Activated T-helper 1 cell treated with anti-CD3 and anti-CD28 coated beads, Interleukin-2, amount 50 U/mL, for 16 hours (primary cell): ENCODE results near the gene MXRA7.
"Not testable (repeated sequence)": the region's sequence is repeated elsewhere in the genome, so short reads cannot be mapped to it uniquely, and the experiment has no call there.

Source experiments
- DNase-seq, 2 donors: peaks; one replicate each; pipeline ENCODE4 v3.0.0-alpha.2; 2020; ENCODE audit warnings: low read depth in 1 of 2, low spot score in 1 of 2

The MXRA7 gene

GRCh38 chr17:76735586-76736348, 25.0 kb upstream of the MXRA7 start:
- no peak for DNase-seq

- DNase-seq: no peak
Measured at GRCh38 chr17:76735006-76735405, 24.2 kb upstream of the MXRA7 start.

- DNase-seq: no peak
Measured at GRCh38 chr17:76734080-76734840, 23.5 kb upstream of the MXRA7 start.

- DNase-seq: no peak
Measured at GRCh38 chr17:76733618-76733957, 22.8 kb upstream of the MXRA7 start.

GRCh38 chr17:76732734-76733617, 22.2 kb upstream of the MXRA7 start:
- DNase-seq: no peak

GRCh38 chr17:76731800-76732733, 21.3 kb upstream of the MXRA7 start:
- not testable (repeated sequence) for DNase-seq

GRCh38 chr17:76727745-76728456, 17.1 kb upstream of the MXRA7 start:
- no peak for DNase-seq

GRCh38 chr17:76726776-76727718, 16.3 kb upstream of the MXRA7 start, which contains the start of gene METTL23:
Gene METTL23 (plus strand): TSS chr17:76726839. CDS start chr17:76729711, 2,872 bp downstream.
- peak in 1 of 2 donors; percentile 62 for DNase-seq

- DNase-seq: peak; percentile 90 to 93
Measured at GRCh38 chr17:76726231-76726775, 15.5 kb upstream of the MXRA7 start, which contains the start of gene JMJD6. Gene JMJD6 (minus strand): TSS chr17:76726606. CDS start chr17:76726475, 131 bp downstream.

GRCh38 chr17:76725580-76726230, 14.9 kb upstream of the MXRA7 start:
- DNase-seq: peak; percentile 50 to 64

GRCh38 chr17:76723812-76724211, 13.0 kb upstream of the MXRA7 start:
- no peak for DNase-seq

- DNase-seq: not testable (repeated sequence)
Measured at GRCh38 chr17:76722977-76723376, 12.2 kb upstream of the MXRA7 start.

GRCh38 chr17:76722279-76722678, 11.5 kb upstream of the MXRA7 start:
- DNase-seq: no peak

GRCh38 chr17:76721463-76721862, 10.7 kb upstream of the MXRA7 start:
- DNase-seq: no peak

- no peak for DNase-seq
Measured at GRCh38 chr17:76720941-76721340, 10.2 kb upstream of the MXRA7 start.

- no peak for DNase-seq
Measured at GRCh38 chr17:76720211-76720610, 9.4 kb upstream of the MXRA7 start.

GRCh38 chr17:76718516-76718915, 7.8 kb upstream of the MXRA7 start:
- no peak for DNase-seq

- no peak for DNase-seq
Measured at GRCh38 chr17:76716839-76717215, 6.1 kb upstream of the MXRA7 start.
